Glomerular visceral epithelial cell (primary cell): ENCODE measurements around the gene SRP19.
A peak's percentile ranks its signal among the peaks of the same experiment; 100 is the strongest.
"Not testable (repeated sequence)": the region's sequence is repeated elsewhere in the genome, so short reads cannot be mapped to it uniquely, and the experiment has no call there.

Source experiments
- DNase-seq: peaks from one replicate; pipeline ENCODE4 v3.0.0-alpha.2; 2016; ENCODE audit errors: extremely low spot score

SRP19 gene

DNA sequence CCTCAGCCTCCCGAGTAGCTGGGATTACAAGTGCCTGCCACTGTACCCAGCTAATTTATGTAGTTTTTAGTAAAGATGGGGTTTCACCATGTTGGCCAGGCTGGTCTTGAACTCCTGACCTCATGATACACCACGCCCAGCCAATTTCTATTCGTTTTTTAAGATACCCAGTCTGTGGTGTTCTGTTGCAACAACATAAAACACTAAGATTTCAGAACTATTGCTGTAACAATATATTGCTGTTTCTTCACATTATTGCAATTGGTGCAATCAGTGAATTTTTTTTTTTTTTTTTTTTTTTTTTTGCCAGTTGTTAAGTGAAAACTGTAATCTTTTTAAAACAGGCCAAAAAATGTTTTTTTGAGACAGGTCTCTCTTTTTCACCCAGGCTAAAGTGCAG, 9.9 kb downstream of the SRP19 start:
- DNase-seq = no peak

DNA sequence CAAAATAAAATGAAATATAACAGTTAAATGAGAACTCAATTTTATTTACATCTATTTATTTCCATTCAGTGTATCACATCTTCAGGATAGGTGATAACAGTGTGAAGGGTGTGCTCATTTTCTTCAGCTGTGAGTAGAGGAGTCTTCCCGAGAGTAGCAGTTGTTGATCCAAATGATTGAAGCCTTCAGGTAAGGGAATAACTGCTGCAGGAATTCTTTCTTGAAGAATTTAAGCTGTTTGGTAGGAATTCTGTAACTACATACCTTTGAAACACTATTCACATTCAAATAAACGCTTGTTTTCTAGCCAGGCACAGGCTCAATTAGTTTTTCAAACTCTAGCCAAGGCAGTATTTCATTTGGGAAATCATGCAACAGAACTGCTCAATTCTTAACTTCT, 15.3 kb downstream of the SRP19 start:
- no peak for DNase-seq

DNA sequence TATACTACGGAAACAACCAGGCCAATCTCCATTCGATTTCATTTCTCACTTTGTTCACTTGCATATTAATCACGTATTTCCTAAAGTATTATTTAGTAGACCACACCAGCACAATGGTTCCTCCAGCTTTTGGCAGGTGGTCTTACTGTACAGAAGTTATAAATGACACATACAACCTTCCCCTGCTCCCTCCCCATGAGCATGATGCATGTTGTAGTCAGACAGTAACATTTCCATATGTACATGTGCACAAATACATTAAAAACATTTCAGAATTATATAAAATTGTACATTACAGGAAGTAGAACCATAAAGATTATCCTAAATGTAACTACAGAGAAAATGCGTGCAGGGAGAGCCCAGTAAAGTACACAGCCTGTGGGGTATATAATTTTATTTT, 17.0 kb downstream of the SRP19 start:
- no peak for DNase-seq

DNA sequence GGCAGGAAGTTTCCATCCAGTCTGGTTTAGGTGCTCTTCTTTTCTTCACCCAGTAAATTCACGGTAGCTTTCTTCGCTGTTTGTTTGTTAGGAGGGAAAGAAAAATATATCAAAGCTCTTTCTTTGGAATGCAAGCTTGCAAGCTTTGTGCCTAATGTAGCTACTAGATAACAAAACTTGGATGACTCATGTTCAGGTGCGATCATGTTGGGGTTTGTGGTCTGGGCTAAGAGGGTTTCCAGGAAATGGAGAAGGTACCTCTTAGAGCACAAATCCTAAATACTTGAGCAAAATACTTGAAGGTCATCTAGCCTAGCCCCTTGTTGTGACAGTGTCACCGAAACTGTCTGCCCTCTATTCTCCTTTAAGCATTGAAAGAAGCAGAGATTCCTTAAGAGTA, 17.7 kb downstream of the SRP19 start:
- DNase-seq = peak; percentile 36

DNA sequence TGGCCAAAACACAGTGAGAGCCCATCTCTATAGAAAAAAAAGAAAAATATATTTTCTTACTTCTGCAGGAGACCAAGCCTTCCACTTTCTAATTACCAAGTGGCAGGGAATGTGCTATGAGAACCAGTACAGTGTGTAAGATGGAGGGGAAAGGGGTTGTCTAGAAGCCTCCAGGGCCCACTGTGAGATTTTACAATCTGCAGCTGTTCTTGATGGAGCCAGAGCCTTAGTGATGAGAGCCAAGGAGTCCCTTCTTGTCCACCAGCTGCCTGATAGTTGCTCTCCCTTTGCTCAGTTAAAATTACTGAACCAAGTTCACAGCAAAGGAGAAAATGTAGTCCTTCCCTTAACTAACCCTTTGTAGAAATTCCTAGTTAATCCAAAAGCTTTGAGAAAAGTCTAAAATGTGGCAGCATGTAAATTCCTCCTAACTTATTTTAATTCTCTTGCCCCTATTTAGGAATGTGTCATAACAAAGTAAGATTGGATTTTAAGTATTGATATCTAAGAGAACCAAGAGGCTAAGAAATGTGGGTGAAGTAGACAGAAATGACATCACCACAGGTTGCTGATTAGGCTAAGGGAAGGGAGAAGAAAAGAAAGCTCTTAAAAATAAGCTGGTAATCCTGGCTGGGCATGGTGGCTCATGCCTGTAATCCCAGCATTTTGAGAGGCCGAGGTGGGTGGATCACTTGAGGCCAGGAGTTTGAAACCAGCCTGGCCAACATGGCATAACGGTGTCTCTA, 19.3 kb downstream of the SRP19 start:
- DNase-seq = no peak

DNA sequence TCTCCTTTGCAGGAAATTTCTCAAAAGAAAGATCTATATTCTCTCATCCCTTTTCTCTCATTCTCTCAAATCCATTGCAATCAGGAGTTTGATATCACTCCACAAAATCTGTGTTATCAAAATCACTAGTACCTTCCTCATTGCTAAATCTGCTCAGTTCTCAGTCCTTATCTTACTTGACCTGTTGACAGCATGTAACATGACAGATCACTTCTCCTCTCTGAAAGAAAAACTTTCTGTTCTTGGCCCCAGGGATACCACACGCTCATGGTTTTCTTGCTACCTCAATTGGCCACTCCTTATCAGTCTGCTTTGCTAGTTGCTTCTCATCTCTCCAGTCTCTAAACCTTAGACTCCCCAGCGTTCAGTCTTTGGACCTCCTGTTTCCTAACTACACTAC, 22.1 kb downstream of the SRP19 start:
- no peak for DNase-seq

DNA sequence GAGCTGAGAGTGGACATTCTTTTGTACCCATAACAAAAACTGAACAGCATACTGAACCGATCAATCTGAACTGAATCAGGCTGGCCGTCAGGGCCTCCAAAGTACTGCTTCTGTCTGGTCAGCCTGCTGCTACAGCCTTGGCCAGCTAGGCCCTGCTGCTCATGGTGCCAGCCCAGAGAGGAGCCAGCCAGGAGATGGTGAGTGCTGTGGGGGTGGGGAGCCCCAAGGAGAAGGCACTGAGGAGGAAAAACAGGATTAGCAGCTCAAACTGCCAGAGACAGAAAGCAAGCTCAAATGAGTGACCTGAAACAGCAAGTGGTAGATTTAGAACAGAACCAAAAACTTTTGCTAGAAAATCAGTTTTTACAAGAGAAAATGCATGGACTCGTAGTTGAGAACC, 23.9 kb downstream of the SRP19 start:
- DNase-seq = no peak

DNA sequence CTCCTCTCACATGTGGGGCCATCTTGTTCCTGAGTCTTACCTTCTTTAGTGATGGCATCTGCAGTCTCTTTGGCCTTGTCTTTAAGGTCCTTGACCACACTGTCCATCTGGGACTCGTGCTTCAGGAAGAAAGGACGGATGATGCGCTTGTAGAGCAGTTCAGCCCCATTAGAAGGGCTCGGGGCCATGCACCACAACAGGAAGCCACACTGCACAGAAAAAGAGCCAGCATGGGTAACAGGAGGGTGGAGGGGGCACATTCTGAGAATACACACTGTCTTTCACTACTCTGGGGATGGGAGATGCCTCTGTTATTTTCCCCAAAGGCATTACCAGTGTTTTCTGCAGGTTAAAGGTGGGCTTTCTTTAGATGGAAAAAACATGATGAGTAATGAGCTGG, 25.9 kb downstream of the SRP19 start:
- DNase-seq = no peak

DNA sequence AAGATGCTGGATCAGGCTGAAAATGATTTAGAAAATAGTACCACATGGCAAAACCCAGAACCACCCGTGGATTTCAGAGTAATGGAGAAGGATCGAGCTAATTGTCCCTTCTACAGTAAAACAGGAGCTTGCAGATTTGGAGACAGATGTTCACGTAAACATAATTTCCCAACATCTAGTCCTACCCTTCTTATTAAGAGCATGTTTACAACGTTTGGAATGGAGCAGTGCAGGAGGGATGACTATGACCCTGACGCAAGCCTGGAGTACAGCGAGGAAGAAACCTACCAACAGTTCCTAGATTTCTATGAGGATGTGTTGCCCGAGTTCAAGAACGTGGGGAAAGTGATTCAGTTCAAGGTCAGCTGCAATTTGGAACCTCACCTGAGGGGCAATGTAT, 31.0 kb downstream of the SRP19 start:
- not testable (repeated sequence) for DNase-seq

DNA sequence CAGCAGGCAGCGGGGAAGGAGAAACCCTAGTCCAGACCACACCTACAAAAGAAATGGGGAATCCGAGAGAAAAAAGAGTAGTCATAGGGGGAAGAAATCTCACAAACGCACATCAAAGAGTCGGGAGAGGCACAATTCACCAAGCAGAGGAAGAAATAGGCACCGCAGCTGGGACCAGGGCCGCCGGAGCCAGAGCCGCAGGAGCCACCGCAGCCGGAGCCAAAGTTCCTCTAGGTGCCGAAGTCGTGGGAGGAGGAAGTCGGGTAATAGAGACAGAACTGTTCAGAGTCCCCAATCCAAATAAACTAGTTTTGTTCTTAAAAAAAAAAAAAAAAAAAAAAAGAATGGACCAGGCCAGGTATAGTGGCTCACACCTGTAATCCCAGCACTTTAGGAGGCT, 31.7 kb downstream of the SRP19 start:
- DNase-seq = no peak

DNA sequence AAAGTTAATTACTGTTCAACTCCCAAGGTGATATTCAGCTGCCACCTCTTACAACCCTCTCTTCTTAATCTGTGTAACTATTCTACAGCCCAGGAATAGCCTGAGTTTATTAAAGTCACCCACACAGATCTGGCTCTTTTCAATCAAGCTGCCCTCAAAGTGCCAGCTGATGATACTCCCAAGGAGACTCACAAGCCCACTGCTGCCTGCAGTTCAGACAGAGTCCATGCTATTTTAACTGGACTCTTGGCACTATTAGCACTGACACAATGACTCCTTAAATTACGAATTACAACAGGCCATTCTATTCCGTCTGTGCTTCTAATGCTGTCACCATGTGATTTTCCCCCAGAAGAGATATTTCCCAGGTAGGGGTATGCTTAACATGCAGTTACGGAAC, 34.6 kb downstream of the SRP19 start:
- no peak for DNase-seq

DNA sequence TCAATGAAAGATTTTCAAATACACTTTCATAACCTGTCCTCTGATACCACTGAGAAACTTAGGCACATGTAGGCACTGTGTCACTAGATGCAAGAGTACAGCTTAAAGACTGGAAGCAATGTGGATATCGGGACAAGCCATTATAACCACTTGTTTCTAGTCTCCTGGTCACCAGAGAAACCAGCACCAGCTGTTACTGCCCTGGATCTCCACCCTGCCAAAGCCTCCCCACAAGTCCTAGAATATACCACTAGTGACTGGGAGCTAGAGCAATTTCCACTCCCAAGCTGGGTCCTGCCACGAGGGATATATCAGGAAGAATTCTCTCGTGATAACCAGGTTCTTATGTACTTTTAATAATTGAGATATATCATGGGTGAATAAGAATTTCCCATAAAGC, 41.5 kb downstream of the SRP19 start:
- no peak for DNase-seq

DNA sequence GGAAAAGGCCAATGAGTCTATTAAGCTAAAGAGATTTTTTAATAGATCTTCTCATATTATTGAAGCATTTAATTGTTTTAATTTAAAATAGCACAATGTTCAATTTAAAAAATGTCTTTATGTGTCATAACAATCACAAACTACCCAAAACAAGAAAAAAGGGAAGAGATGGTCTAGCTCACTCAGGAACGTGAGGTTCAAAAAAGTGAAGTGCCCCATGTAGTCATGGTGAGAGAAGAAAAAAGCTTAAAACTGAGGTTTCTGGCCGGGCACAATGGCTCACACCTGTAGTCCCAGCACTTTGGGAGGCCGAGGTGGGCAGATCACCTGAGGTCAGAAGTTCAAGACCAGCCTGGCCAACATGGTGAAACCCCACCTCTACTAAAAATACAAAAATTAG, 43.9 kb downstream of the SRP19 start:
- DNase-seq = not testable (repeated sequence)

DNA sequence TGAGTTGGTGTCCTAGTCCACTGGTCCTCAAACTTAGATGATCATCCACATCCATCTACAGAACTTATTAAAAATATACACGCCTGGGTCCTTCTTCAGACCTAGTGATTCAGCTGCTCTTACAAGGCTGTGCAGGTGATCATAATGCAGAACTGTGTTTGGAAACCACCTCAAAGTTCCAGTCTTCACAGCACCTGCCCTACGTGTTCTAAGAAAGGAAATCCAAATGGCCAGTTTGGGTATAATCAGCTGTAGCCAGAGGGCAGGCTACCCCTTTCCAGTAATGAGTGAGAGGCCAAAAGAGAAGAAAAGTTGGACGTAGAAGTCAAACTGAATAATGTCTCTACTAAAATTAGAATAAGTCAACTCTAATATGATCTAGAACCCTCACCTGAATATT, 45.5 kb downstream of the SRP19 start:
- DNase-seq = no peak

DNA sequence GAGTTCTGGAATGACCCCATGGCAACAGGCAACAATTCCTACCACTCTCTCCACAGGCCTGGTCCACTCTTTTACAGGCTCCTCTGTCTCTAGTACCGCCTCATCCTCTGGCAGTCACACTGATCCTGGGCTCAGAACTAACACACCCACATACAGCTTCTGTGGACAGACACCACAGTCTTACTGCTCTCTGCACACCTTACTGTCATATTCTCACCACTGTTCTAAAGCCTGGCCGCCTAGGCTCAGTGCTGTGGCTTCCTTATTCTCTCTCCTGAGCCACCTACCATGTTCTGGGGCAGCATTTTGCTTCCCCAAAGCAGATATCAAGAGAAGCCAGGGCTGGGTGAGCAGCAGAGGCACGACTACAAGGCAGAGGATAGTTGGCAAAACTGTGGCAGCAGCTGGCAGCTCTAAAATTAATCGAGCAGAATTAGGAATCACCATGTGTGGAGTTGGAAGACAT, 46.1 kb downstream of the SRP19 start:
- no peak for DNase-seq

DNA sequence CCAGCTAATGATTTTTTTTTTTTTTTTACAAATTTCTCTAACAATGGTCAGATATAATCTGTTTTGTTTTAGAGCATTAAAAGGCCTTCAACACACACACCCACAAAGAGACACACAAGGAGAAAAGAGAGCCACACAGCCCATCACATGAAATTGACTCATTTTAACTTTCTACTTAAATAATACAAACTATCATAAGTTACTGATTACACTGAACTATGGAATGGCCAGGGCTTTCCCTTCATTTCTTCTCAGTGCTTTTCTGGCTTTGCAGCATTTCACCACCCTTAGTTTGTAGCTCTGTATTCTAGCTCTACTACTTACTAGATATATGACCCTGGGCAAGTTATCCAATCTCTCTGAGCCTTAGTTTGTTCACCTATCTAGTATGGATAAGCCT, 47.8 kb downstream of the SRP19 start:
- DNase-seq = no peak

DNA sequence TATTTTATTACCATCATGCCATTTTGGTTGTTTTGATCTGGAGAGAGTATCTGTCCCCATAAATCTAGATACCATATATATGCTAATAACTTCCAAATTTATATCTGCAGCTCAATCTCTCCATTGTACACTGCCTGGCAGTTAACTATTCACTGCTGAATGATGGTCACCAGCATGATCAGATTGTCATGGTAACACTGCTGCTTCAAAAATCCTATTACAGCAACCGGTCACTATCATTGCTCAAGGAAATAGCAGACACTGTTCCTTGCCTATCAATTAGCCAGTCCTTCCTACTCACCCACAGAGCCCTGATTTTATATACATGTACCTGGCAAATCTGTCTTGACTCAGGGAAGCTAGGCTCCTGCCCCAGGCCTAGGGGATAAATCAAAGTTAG, 49.4 kb downstream of the SRP19 start:
- DNase-seq = no peak

DNA sequence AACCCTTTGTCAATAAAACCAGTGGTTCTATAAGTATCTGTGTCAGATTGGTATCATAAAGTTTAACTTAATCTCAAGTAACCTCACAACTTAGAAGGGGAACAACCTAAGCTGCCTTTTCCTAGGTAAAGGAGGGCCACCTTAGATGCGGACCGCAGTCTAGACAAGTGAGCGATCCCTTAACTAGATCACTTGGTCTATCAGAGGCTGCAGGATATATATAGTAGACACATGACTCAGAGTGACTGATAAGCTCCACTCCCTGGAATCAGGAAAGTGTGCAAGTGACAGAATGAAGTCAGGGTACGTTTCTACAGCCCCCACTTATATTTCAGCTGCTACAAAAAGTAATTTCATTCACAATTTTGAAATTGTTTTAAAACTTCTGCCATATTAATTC, 53.5 kb downstream of the SRP19 start:
- DNase-seq = peak; percentile 21

DNA sequence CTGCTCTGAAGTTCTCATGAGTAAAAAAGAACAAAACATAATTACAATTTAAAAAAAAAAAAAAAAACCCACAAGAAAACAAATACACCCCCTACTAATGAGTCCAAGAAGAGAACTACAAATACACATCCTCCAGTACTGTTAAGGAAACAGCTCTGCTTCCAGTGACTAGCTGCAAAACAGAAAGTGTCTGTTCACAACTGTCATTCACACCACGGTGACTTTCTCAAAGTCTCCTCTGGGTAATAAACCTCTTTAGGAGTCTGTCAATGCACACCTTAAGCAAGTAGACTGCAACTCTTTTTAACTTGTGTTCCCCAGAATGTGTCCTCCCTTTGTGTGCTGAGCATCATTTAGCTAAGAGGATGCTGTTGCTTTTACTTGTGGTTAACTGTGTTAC, 54.7 kb downstream of the SRP19 start:
- DNase-seq = no peak

DNA sequence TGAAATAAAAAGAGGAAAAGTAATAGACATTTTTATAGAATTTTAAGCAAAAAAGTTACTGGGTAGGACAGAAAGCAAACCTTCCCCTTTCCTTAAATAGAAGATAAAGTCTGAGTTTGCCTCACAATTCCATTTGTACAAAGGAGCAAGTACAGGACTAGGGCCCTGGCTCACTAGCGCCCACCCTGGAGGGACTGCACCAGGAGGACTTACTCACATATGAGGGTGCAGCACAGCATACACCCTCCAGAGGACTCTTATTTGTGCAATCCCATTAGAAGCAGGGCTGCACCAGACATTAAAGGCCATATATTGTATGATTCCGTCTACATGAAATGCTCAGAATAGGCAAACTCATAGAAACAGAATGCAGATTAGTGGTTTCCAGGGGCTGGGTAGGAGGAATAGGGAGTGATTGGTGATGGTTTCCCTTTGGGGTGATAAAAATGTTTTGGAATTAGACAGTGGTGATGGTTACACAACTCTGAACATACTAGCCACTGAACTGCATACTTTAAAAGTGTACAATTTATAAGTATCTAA, 56.4 kb downstream of the SRP19 start:
- DNase-seq = no peak

DNA sequence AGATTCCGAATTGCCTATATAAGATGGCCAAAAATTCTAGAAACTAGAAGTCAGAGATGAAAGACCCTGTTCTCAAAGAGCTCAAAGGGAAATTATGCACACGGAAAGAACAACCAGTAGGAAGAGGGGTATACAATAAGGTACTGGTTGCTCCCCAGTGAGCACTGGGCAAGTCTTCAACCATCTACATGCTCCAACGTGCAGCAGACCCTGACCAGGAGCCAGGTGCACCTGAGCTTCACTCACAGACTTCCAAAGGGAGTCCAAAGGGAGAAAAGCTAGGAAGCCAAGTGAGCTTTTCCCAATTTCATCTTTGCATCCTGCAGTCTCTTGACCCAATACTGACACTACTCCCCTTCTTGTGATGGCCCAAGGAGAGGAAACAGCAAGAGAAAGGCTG, 57.0 kb downstream of the SRP19 start:
- DNase-seq = no peak

DNA sequence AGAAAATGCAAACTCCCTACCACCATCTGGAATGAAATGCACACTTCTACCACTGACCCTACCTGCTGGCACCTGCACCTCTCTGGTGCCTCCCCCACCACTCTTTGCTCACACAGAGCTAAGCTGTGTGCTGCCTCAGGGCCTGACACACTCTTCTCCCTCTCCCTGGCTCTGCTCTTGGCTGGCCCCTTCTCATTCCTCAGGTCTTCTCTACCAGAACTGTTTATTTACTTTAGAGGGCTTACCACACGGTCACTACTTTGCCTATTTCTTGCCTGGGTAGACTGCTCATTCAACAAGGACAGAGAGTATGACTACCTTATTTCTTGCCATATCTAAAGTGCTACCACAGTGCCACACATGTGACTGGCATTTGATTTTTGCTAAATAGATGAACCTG, 57.6 kb downstream of the SRP19 start:
- no peak for DNase-seq
